Stimulated activated CD4-positive, alpha-beta T cell treated with anti-CD3 and anti-CD28 coated beads, Interleukin-1b, Interleukin-23, amount 100 ng/mL, for 4 hours (primary cell): Measurements from ENCODE around the gene SIGLEC6.

Experiments used
- DNase-seq, 2 donors: peaks; one replicate each; pipeline ENCODE4 v3.0.0-alpha.2; 2020; ENCODE audit warnings: low read depth in 2 of 2

SIGLEC6 gene

GRCh38 chr19:51531349-51532315 lies at the start of gene SIGLEC6:
Gene SIGLEC6, minus strand, starts transcription at chr19:51531670. Its CDS starts 22 bp downstream, at chr19:51531648.
- DNase-seq, result no peak

- no peak for DNase-seq
These were observed 45.4 kb upstream of the SIGLEC6 start for GRCh38 chr19:51576850-51577249.

GRCh38 chr19:51573331-51573730 lies 41.9 kb upstream of the SIGLEC6 start:
- DNase-seq, result no peak

GRCh38 chr19:51572908-51573307 lies 41.4 kb upstream of the SIGLEC6 start:
- DNase-seq, result no peak

GRCh38 chr19:51572410-51572809 lies 40.9 kb upstream of the SIGLEC6 start:
- DNase-seq, result no peak

- no peak for DNase-seq
These were observed 40.1 kb upstream of the SIGLEC6 start for GRCh38 chr19:51571599-51571998.

- peak; percentile 75 to 86 for DNase-seq
These were observed 39.6 kb upstream of the SIGLEC6 start, which contains the start of gene ZNF175 for GRCh38 chr19:51570962-51571575. Gene ZNF175, plus strand, starts transcription at chr19:51571283. Its CDS starts 2,047 bp downstream, at chr19:51573330.

- no peak for DNase-seq
These were observed 37.0 kb upstream of the SIGLEC6 start for GRCh38 chr19:51568456-51568855.

GRCh38 chr19:51567583-51567982 lies 36.1 kb upstream of the SIGLEC6 start:
- DNase-seq, result no peak

GRCh38 chr19:51566489-51567100 lies 35.1 kb upstream of the SIGLEC6 start:
- DNase-seq, result no peak

GRCh38 chr19:51565583-51565982 lies 34.1 kb upstream of the SIGLEC6 start:
- no peak for DNase-seq

- DNase-seq, result no peak
These were observed 33.3 kb upstream of the SIGLEC6 start for GRCh38 chr19:51564791-51565190.

- DNase-seq, result no peak
These were observed 28.9 kb upstream of the SIGLEC6 start for GRCh38 chr19:51560339-51560738.

GRCh38 chr19:51559240-51559639 lies 27.8 kb upstream of the SIGLEC6 start:
- DNase-seq, result no peak

- DNase-seq, result peak; percentile 14 to 39
These were observed 21.7 kb upstream of the SIGLEC6 start for GRCh38 chr19:51552996-51553725.

GRCh38 chr19:51552608-51552995 lies 21.1 kb upstream of the SIGLEC6 start:
- DNase-seq, result no peak

- no peak for DNase-seq
These were observed 20.4 kb upstream of the SIGLEC6 start for GRCh38 chr19:51551673-51552432.

- DNase-seq, result no peak
These were observed 19.6 kb upstream of the SIGLEC6 start for GRCh38 chr19:51550848-51551672.

GRCh38 chr19:51549533-51550324 lies 18.3 kb upstream of the SIGLEC6 start:
- DNase-seq, result no peak
